ACHN (cell line): ENCODE measurements around the gene WSCD2.

Source experiments
- DNase-seq: peaks from one replicate; pipeline ENCODE4 v3.0.0-alpha.2; 2015
- in situ Hi-C: cut with HindIII; loops from 2 replicates; pipeline ENCODE4 v1.10.0; 2017; ENCODE audit warnings: low sequenced_read_pairs, low pct_ligation_motif_present, low pct_unique_long_range_greater_than_20kb

WSCD2 gene

GRCh38 chr12:108146035-108146893 is 17.2 kb downstream of the WSCD2 start:
- no peak for DNase-seq
- in situ Hi-C loops: no loop called here

GRCh38 chr12:108147279-108147678 is 18.2 kb downstream of the WSCD2 start:
- DNase-seq: no peak
- in situ Hi-C loops: no loop called here

- in situ Hi-C loops: no loop called here
Measured at GRCh38 chr12:108148521-108149074, 19.5 kb downstream of the WSCD2 start.

GRCh38 chr12:108150436-108150835 is 21.3 kb downstream of the WSCD2 start:
- in situ Hi-C loops: no loop called here
- DNase-seq: no peak

More at GRCh38 chr12:108148521-108149074, 19.5 kb downstream of the WSCD2 start:
- no peak for DNase-seq

- in situ Hi-C loops: no loop called here
- no peak for DNase-seq
Measured at GRCh38 chr12:108151533-108152169, 22.6 kb downstream of the WSCD2 start.

- DNase-seq: no peak
Measured at GRCh38 chr12:108152170-108152538, 23.1 kb downstream of the WSCD2 start.

GRCh38 chr12:108156717-108157116 is 27.6 kb downstream of the WSCD2 start:
- DNase-seq: no peak
- in situ Hi-C loops: no loop called here

More at GRCh38 chr12:108152170-108152538, 23.1 kb downstream of the WSCD2 start:
- in situ Hi-C loops: no loop called here

- DNase-seq: no peak
- in situ Hi-C loops: no loop called here
Measured at GRCh38 chr12:108157870-108158459, 28.9 kb downstream of the WSCD2 start.

GRCh38 chr12:108162207-108162606 is 33.1 kb downstream of the WSCD2 start:
- in situ Hi-C loops: no loop called here

GRCh38 chr12:108166505-108166904 is 37.4 kb downstream of the WSCD2 start:
- DNase-seq: no peak
- in situ Hi-C loops: no loop called here

More at GRCh38 chr12:108162207-108162606, 33.1 kb downstream of the WSCD2 start:
- DNase-seq: no peak

- in situ Hi-C loops: no loop called here
- no peak for DNase-seq
Measured at GRCh38 chr12:108167974-108168373, 38.9 kb downstream of the WSCD2 start.

- no peak for DNase-seq
- in situ Hi-C loops: no loop called here
Measured at GRCh38 chr12:108169708-108170107, 40.6 kb downstream of the WSCD2 start.

GRCh38 chr12:108170164-108170563 is 41.1 kb downstream of the WSCD2 start:
- no peak for DNase-seq
- in situ Hi-C loops: no loop called here

GRCh38 chr12:108172033-108172432 is 42.9 kb downstream of the WSCD2 start:
- no peak for DNase-seq
- in situ Hi-C loops: no loop called here

- in situ Hi-C loops: no loop called here
- no peak for DNase-seq
Measured at GRCh38 chr12:108173160-108173559, 44.1 kb downstream of the WSCD2 start.

- in situ Hi-C loops: no loop called here
- DNase-seq: no peak
Measured at GRCh38 chr12:108173892-108174291, 44.8 kb downstream of the WSCD2 start.

- DNase-seq: no peak
- in situ Hi-C loops: no loop called here
Measured at GRCh38 chr12:108174641-108175040, 45.6 kb downstream of the WSCD2 start.

- DNase-seq: no peak
- in situ Hi-C loops: no loop called here
Measured at GRCh38 chr12:108175310-108175709, 46.2 kb downstream of the WSCD2 start.

- DNase-seq: no peak
- in situ Hi-C loops: no loop called here
Measured at GRCh38 chr12:108176292-108176691, 47.2 kb downstream of the WSCD2 start.
